ENCODE data around the gene KLHL26.
A peak's percentile ranks its signal among the peaks of the same experiment; 100 is the strongest.

Gene KLHL26

DNA sequence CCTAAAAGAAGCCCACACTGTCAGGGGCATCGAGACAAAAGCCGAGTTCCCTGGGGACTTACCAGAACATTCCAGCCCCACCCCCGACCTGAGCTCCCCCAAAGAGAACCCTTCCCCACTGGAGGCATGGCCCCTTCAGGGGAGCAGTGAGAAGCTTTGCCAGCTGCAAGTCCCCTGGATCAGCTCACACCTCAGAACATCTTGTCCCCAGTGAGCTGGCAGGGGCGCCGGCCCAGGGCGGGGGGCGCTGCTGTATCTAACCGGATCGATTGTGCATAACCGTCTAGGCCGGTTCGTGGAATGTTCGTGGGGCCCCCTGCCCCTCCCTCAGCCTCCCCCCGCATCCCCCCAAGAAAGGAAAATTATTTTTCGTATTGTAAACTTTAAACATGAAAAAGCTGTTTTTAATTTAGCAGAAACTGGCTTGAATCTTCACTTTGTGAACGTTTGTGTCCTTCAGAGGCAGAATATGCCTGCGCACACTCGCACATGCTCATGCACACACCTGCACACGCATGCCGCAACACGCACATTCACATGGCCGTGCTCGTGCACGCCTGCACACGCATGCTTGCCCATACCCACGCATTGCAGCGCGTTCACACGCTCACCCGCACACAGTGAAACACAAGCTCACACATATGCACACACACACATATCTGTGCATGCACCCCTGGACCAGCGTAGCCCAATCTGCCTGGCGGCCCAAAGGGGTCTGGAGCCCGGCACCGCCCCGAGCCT is 34.6 kb downstream of the KLHL26 start:
- Mint-ChIP-seq H3K36me3 (ENCODE audit: low read depth) (peaks cover 15% of the 10 kb centered on the region), H3K27me3 (ENCODE audit: low read depth, poor library complexity) (peaks cover under 1% of the 10 kb centered on the region), H3K27ac (no peak overlapping the region), H3K9me3 (no peaks in the 10 kb centered on the region), H3K4me1 (peaks cover 34% of the 10 kb centered on the region), H3K4me3 (peak overlapping the region; percentile 29)
- TF ChIP-seq, protein P1, sequence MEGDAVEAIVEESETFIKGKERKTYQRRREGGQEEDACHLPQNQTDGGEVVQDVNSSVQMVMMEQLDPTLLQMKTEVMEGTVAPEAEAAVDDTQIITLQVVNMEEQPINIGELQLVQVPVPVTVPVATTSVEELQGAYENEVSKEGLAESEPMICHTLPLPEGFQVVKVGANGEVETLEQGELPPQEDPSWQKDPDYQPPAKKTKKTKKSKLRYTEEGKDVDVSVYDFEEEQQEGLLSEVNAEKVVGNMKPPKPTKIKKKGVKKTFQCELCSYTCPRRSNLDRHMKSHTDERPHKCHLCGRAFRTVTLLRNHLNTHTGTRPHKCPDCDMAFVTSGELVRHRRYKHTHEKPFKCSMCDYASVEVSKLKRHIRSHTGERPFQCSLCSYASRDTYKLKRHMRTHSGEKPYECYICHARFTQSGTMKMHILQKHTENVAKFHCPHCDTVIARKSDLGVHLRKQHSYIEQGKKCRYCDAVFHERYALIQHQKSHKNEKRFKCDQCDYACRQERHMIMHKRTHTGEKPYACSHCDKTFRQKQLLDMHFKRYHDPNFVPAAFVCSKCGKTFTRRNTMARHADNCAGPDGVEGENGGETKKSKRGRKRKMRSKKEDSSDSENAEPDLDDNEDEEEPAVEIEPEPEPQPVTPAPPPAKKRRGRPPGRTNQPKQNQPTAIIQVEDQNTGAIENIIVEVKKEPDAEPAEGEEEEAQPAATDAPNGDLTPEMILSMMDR (IDR thresholded peaks at IDR 0.05) = no peak
- no peak for DNase-seq

DNA sequence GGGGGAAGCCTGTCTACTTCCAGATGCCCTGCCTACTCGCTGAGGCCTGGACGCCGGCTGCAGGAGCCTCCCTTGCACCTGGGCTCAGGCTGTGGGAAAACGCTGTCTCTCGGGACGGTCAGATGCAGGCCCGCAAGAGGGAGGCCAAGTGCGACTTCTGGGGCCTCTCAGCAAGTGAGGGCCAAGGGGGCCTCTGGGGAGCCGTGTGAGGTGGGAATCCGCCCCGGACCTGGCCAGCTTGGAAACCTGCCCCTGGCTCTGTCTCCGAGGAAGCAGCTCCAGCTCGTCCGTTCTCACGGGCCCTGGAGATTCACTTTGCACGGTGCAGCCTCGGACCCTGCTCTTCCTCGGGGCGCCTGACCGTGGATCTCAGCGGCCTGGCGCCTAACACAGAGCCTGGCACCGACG is 35.2 kb downstream of the KLHL26 start:
- Mint-ChIP-seq H3K9me3 (no peaks in the 10 kb centered on the region), H3K27ac (no peak overlapping the region), H3K36me3 (ENCODE audit: low read depth) (peaks cover 15% of the 10 kb centered on the region), H3K4me1 (peaks cover 33% of the 10 kb centered on the region), H3K4me3 (peak overlapping the region; percentile 29), H3K27me3 (ENCODE audit: low read depth, poor library complexity) (peaks cover 6% of the 10 kb centered on the region)
- TF ChIP-seq, protein P1 (IDR thresholded peaks at IDR 0.05) = no peak
- DNase-seq = no peak

DNA sequence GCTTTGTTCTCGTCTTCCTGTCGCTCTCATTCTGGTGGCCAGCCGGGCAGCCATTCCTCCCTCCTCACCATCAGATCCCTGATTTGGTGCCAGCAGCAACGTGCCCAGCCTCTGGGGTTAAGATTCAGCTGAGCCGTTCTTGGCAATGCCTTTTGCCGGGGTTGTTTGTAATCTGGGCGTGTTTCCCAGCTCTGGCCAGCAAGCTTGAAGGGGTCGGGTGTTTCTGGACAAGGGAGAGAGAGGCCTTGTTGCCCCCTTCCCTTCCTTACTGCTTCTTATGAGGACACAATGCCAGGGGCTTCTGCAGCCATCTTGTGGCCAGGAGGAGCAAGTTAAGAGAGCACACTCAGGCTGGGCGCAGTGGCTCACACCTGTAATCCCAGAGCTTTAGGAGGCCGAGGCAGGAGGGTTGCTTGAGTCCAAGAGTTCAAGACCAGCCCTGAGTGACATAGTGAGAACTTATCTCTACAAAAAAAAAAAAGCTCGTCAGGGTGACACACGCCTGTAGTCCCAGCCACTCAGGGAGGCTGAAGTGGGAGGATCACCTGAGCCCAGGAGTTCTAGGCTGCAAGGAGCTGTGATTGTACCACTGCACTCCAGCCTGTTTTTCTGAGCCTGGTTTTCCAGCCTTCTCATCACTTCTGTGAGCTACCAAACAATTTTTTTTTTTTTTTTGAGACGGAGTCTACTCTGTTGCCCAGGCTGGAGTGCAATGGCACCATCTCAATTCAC is 35.9 kb downstream of the KLHL26 start:
- Mint-ChIP-seq H3K4me1 (peaks cover 40% of the 10 kb centered on the region), H3K4me3 (no peak overlapping the region), H3K9me3 (no peaks in the 10 kb centered on the region), H3K27ac (no peak overlapping the region), H3K36me3 (ENCODE audit: low read depth) (peaks cover 10% of the 10 kb centered on the region), H3K27me3 (ENCODE audit: low read depth, poor library complexity) (peaks cover 6% of the 10 kb centered on the region)
- no peak for DNase-seq
- TF ChIP-seq, protein P1 (IDR thresholded peaks at IDR 0.05) = no peak

DNA sequence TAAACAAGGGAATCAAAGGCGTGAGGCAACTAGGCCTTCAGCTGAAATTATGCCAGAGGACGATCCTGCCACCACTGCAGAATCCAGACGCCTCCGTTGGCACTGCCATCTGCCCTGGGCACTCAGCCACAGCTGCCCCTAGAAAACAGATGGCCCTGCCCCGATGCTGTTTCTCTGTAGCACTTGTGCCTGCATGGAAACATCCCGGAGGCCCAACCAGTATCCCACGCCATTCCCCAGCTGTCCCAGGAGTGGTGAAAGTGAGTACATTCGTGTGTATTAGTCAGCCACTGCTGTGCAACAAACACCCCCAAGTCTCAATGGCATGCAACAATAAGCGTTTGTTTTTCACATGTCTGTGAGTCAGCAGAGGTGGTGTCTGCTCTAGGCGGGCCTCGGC is 37.8 kb downstream of the KLHL26 start:
- no peak for DNase-seq
- Mint-ChIP-seq H3K36me3 (ENCODE audit: low read depth) (peaks cover 7% of the 10 kb centered on the region), H3K4me1 (peaks cover 45% of the 10 kb centered on the region), H3K27ac (no peak overlapping the region), H3K9me3 (no peaks in the 10 kb centered on the region), H3K4me3 (no peak overlapping the region), H3K27me3 (ENCODE audit: low read depth, poor library complexity) (peaks cover 6% of the 10 kb centered on the region)
- TF ChIP-seq, protein P1 (IDR thresholded peaks at IDR 0.05) = no peak

DNA sequence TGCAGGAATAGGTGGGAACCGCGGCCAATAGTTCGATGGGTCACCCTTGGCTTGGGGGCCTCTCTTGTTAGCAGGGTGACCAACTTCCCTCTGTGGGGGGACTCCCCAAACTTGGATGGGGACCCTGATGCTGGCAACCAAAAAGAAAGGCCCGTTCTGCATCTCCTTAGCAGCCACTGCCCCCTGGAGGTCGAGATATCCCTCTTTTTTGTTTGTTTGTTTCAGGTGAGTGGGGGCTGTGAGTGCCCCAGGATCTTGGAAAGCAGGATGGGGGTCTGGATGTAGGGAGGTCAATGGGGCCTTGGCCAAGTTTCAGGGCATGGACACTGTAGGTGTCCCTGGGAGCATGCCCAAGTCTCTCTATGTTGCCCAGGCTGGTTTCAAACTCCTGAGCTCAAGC is 39.0 kb downstream of the KLHL26 start:
- TF ChIP-seq, protein P1 (IDR thresholded peaks at IDR 0.05) = peak; percentile 37
- no peaks in the 10 kb centered on the region for H3K9me3 Mint-ChIP-seq
- peaks cover 34% of the 10 kb centered on the region for H3K4me1 Mint-ChIP-seq
- no peak overlapping the region for H3K4me3 Mint-ChIP-seq
- H3K27me3 Mint-ChIP-seq (ENCODE audit: low read depth, poor library complexity) = peaks cover 6% of the 10 kb centered on the region
- H3K27ac Mint-ChIP-seq = no peak overlapping the region
- H3K36me3 Mint-ChIP-seq (ENCODE audit: low read depth) = no peaks in the 10 kb centered on the region
- no peak for DNase-seq

All from nephron progenitor cell (in vitro differentiated cells).